ENCODE results near the gene GPC5.
"Not testable (repeated sequence)": the region's sequence is repeated elsewhere in the genome, so short reads cannot be mapped to it uniquely, and the experiment has no call there.

GPC5 gene

DNA sequence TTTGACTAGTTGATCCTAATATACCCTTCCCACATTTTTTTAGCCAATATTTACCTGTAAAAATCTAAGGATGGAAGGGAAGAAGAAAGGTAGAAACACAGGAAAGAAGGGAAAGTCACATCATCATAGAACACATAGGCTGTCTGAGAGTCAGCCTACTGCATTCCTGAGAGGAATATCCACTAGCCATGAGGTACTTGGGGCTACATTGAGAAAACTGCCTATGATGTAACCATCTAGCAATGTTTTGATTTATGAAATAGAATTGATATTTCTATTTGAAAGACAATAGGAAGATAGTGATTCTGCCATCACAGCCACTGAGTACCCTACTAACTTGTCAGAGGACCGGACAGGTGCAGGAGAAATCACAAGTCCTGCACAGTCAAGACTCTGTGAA, 873.8 kb downstream of the GPC5 start:
- no peak for DNase-seq (ENCODE audit: extremely low read depth, low read depth)
- TF ChIP-seq, protein P1, sequence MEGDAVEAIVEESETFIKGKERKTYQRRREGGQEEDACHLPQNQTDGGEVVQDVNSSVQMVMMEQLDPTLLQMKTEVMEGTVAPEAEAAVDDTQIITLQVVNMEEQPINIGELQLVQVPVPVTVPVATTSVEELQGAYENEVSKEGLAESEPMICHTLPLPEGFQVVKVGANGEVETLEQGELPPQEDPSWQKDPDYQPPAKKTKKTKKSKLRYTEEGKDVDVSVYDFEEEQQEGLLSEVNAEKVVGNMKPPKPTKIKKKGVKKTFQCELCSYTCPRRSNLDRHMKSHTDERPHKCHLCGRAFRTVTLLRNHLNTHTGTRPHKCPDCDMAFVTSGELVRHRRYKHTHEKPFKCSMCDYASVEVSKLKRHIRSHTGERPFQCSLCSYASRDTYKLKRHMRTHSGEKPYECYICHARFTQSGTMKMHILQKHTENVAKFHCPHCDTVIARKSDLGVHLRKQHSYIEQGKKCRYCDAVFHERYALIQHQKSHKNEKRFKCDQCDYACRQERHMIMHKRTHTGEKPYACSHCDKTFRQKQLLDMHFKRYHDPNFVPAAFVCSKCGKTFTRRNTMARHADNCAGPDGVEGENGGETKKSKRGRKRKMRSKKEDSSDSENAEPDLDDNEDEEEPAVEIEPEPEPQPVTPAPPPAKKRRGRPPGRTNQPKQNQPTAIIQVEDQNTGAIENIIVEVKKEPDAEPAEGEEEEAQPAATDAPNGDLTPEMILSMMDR (IDR thresholded peaks at IDR 0.05; ENCODE audit: low read depth, low read length): no peak

DNA sequence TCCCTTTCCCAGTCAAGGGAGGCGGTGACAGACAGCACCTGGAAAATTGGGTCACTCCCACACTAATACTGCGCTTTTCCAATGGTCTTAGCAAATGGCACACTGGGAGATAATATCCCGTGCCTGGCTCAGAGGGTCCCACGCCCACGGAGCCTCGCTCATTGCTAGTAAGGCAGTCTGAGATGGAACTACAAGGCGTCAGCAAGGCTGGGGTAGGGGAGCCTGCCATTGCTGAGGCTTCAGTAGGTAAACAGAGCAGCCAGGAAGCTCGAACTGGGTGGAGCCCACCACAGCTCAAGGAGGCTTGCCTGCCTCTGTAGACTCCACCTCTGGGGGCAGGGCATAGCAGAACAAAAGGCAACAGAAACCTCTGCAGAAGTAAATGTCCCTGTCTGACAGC, 882.6 kb downstream of the GPC5 start:
- not testable (repeated sequence) for DNase-seq (ENCODE audit: extremely low read depth, low read depth)

DNA sequence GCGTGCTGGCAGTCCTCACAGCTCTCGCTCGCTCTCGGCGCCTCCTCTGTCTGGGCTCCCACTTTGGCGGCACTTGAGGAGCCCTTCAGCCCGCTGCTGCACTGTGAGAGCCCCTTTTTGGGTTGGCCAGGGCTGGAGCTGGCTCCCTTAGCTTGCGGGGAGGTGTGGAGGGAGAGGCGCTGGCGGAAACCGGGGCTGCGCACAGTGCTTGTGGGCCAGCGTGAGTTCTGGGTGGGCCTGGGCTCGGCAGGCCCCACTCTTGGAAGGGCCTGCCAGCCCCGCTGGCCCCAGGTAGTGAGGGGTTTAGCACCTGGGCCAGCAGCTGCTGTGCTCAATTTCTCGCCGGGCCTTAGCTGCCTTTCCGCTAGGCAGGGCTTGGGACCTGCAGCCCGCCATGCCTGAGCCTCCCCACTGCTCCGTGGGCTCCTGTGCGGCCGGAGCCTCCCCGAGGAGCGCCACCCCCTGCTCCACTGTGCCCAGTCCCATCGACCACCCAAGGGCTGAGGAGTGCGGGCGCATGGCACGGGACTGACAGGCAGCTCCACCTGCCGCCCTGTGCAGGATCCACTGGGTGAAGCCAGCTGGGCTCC, 892.4 kb downstream of the GPC5 start:
- DNase-seq (ENCODE audit: extremely low read depth, low read depth): not testable (repeated sequence)

DNA sequence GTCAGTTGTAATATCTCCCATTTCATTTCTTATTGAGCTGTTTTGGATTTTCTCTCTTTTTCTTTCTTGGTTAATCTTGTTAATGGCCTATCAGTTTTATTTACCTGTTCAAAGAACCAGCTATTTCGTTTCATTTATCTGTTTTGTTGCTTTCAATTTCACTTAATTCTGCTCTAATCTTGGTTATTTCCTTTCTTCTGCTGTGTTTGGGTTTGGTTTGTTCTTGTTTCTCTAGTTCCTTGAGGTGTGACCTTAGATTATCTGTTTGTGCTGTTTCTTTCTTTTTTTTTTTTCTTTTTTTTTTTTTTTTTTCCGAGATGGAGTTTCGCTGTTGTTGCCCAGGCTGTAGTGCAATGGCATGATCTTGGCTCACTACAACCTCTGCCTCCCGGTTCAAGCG, 896.1 kb downstream of the GPC5 start:
- not testable (repeated sequence) for DNase-seq (ENCODE audit: extremely low read depth, low read depth)

DNA sequence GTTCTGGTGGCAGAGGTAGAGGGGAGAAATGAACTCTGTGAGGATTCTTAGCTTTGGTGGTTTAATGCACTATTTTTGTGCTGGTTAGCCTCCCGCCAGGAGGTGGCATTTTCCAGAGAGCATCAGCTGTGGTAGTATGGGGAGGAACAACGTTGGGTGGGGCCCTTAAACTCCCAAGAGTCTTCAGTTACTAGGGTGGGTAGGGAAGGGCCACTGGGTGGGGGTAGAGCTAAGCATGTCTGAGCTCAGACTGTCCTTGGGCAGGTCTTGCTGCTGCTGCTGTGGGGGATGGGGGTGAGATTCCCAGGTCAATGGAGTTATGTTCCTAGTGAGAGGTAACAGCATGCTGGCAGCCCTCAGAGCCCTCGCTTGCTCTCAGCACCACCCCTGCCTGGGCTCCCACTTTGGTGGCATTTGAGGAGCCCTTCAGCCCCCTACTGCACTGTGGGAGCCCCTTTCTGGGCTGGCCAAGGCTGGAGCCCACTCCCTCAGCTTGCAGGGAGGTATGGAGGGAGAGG, 897.8 kb downstream of the GPC5 start:
- DNase-seq (ENCODE audit: extremely low read depth, low read depth): not testable (repeated sequence)

DNA sequence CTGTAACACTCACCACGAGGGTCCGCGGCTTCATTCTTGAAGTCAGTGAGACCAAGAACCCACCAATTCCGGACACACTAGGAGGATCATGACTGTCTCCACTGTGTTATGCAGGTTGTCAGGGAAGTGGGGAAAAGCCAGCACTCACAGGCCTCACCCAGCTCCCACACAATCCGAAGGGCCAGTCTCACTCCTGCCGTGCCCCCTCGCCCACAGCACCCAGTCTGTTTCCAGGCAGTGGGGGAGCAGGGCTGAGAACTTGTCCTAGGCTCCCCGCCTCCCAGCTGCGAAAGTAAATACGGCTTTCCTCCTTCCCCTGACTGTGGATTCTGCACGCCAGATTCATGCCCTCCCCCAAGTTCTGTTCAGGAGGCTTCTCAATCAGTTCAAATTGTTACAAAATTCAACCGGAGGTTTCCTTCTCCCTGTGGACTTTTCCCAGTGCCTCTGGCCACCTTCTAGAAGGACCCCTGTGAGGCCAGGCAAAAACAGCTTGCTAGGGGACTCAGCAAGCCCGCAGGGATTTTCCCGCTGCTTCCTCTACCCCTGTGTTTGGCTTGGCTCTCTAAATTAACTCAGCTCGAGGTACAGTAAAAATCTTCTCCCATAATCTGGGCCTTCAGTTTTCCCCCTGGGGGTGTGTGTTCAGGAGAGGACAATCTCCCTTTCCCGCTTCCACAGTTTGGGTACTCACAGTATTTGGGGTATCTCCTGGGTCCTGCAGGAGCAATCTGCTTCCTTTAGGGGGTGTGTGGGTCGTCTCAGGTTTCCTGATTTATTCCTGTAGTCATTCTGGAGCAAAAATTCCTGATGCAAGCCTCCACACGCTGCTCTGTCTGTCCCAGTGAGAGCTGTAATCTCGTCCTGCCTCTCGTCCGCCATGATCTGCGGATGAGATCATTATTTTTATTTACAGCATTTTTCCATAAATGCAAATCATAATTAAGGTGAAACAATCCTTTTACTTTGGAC, 899.8 kb downstream of the GPC5 start:
- TF ChIP-seq, protein P1 (IDR thresholded peaks at IDR 0.05; ENCODE audit: low read depth, low read length): no peak
- DNase-seq (ENCODE audit: extremely low read depth, low read depth): no peak

DNA sequence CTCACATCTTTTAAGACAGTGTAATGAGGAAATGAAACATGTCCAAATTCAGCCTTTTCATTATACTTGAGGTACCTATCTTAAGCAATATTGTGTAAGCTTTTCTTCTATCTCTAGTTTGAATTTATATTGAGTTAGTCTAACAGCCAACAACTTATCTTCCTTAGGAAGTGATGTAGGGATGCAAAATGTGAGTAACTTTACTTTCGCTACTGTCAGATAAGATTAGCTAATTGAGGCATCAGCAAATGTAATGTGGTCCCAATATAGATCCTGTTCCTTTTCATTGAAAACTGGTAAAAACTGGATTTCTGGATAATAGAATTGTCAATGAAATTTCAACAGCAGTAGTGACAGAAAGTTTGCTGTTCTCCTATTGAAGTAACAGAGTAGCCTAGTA, 902.2 kb downstream of the GPC5 start:
- no peak for DNase-seq (ENCODE audit: extremely low read depth, low read depth)
- TF ChIP-seq, protein P1 (IDR thresholded peaks at IDR 0.05; ENCODE audit: low read depth, low read length): no peak

DNA sequence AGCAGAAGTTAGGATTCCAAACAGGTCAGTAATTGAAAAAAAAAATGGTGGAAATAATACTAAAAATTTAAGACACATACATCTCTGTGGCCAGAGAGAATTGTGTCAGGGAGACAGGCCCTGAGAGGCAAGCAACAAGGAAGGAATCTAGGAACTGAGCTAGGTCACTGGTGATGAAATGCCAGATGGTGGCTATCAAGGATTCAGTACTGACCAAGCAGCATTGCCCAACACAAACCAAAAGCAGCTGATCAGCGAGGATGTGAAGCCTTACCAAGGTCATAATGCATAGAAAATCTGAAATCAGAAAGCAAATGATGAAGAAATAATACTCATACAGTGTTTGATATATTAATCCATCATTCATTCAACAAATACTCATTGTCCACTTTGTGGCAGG, 905.0 kb downstream of the GPC5 start:
- TF ChIP-seq, protein P1 (IDR thresholded peaks at IDR 0.05; ENCODE audit: low read depth, low read length): no peak
- DNase-seq (ENCODE audit: extremely low read depth, low read depth): no peak

DNA sequence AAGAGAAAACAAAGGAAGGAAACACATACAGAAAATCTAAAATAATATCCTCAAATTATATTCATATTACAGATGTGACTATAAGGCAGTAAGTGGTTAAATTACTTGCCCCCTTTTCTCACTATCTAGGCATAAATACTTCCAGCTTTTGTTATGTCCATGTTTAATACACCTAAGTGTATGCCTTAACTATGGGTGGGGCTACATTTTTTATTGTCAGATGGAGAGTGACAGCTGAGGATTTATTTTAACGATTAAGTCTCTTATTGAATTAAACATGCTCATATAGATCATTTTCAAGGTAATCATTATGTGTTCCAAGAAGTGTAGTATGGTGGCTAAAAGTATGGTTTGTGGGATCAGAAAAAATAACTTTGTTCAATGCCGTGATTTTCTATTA, 909.3 kb downstream of the GPC5 start:
- no peak for DNase-seq (ENCODE audit: extremely low read depth, low read depth)
- TF ChIP-seq, protein P1 (IDR thresholded peaks at IDR 0.05; ENCODE audit: low read depth, low read length): no peak

Data from AG09319 (cell line).